Neural cell (in vitro differentiated cells): ENCODE results near the gene SLC28A1. TPM values are rescaled to one million over a fixed set of nuclear protein-coding genes. Genes with fewer than 3 reads are reported as not detected.
"Not testable (repeated sequence)": the region's sequence is repeated elsewhere in the genome, so short reads cannot be mapped to it uniquely, and the experiment has no call there.

Experiments used
- H2AFZ ChIP-seq: fragments of 200-600, 300-800 bp; sonication (generic), shearing (Covaris generic); 2 replicates; pipeline ENCODE4 v1.6.0; 2014; ENCODE audit warnings: low read depth, mild to moderate bottlenecking, antibody characterized with exemption, low read length, moderate library complexity
- H3F3A ChIP-seq: fragments of 200-600 bp; shearing (Covaris generic); 2 replicates; pipeline ENCODE4 v1.6.1; 2016; ENCODE audit warnings: mild to moderate bottlenecking, moderate library complexity, mixed read lengths, antibody characterized with exemption, low read length; ENCODE audit not compliant: insufficient read depth, poor library complexity, severe bottlenecking
- H3K27ac ChIP-seq: fragments of 200-600, 300-800 bp; sonication (generic), shearing (Covaris generic); 2 replicates; pipeline ENCODE4 v1.5.1; 2014; ENCODE audit warnings: mild to moderate bottlenecking, low read length, moderate library complexity
- H3K27me3 ChIP-seq: fragments of 300-800, 200-600 bp; sonication (generic), shearing (Covaris generic); 2 replicates; pipeline ENCODE4 v1.6.0; 2014; ENCODE audit warnings: mild to moderate bottlenecking, low read depth, low read length, moderate library complexity; ENCODE audit not compliant: insufficient read depth
- H3K36me3 ChIP-seq: fragments of 300-800, 200-600 bp; sonication (generic), shearing (Covaris generic); 2 replicates; pipeline ENCODE4 v1.5.1; 2014; ENCODE audit warnings: mild to moderate bottlenecking, antibody characterized with exemption, low read length, moderate library complexity; ENCODE audit not compliant: insufficient read depth
- H3K4me2 ChIP-seq: fragments of 300-800, 200-600 bp; sonication (generic), shearing (Covaris generic); 2 replicates; pipeline ENCODE4 v1.6.0; 2014; ENCODE audit warnings: mild to moderate bottlenecking, low read length
- H3K4me3 ChIP-seq: fragments of 300-800, 200-600 bp; sonication (generic), shearing (Covaris generic); 2 replicates; pipeline ENCODE4 v1.5.1; 2014; ENCODE audit warnings: mild to moderate bottlenecking, low read length, moderate library complexity
- H3K79me2 ChIP-seq: fragments of 200-600 bp; shearing (Covaris generic); replicated peaks from 2 replicates; pipeline ENCODE4 v1.6.0; 2014; ENCODE audit warnings: mild to moderate bottlenecking, low read length, moderate library complexity; ENCODE audit not compliant: insufficient read depth
- H3K9ac ChIP-seq: fragments of 300-800, 200-600 bp; sonication (generic), shearing (Covaris generic); 2 replicates; pipeline ENCODE4 v1.6.1; 2016; ENCODE audit warnings: mild to moderate bottlenecking, low read length, mixed read lengths
- H3K9me2 ChIP-seq: fragments of 200-600 bp; shearing (Covaris generic); 2 replicates; pipeline ENCODE4 v1.6.1; 2016; ENCODE audit warnings: mild to moderate bottlenecking, low read length, mixed read lengths; ENCODE audit not compliant: insufficient read depth
- H3K9me3 ChIP-seq: fragments of 200-600, 300-800 bp; sonication (generic), shearing (Covaris generic); 2 replicates; pipeline ENCODE4 v1.6.1; 2016; ENCODE audit warnings: mild to moderate bottlenecking, mixed run types, low read length, moderate library complexity, mixed read lengths
- H4K20me1 ChIP-seq: fragments of 200-600 bp; shearing (Covaris generic); 2 replicates; pipeline ENCODE4 v1.6.1; 2016; ENCODE audit warnings: mild to moderate bottlenecking, mixed run types; ENCODE audit not compliant: insufficient read depth
- CTCF ChIP-seq: fragments of 450-650 bp; IDR thresholded peaks from 2 replicates; pipeline ENCODE4 v1.5.1; 2014; ENCODE audit warnings: antibody characterized with exemption, mild to moderate bottlenecking, moderate library complexity; ENCODE audit not compliant: poor library complexity, severe bottlenecking
- EP300 ChIP-seq: fragments of 450-650 bp; conservative IDR thresholded peaks from 2 replicates; pipeline ENCODE4 v1.6.1; 2014; ENCODE audit warnings: antibody characterized with exemption, mild to moderate bottlenecking, moderate library complexity; ENCODE audit not compliant: poor library complexity, severe bottlenecking
- EZH2 ChIP-seq: fragments of 200-600, 300-800 bp; shearing (Covaris generic), sonication (generic); IDR thresholded peaks from 2 replicates; pipeline ENCODE4 v1.6.1; 2014; ENCODE audit warnings: antibody characterized with exemption, low read length, borderline replicate concordance, mild to moderate bottlenecking; ENCODE audit not compliant: insufficient read depth, poor library complexity, severe bottlenecking
- REST ChIP-seq: IDR thresholded peaks from 2 replicates; pipeline ENCODE4 v1.6.1; 2012; ENCODE audit warnings: borderline replicate concordance
- SMC3 ChIP-seq: fragments of 450-650 bp; conservative IDR thresholded peaks from 2 replicates; pipeline ENCODE4 v1.6.1; 2014; ENCODE audit warnings: antibody characterized with exemption, mild to moderate bottlenecking, moderate library complexity; ENCODE audit not compliant: poor library complexity
- polyA plus RNA-seq: library from polyadenylated mRNA; depleted of rRNA; stranded (reverse); fragments of >200 nt; gene quantifications from 2 replicates; pipeline ENCODE4 v1.2.3, GENCODE V29; 2014

The SLC28A1 gene
- polyA plus RNA-seq, 1 donor from 2014 or later, result not detected

- H3K9me2 ChIP-seq, result no peaks in the 10 kb centered on the region
- H3K4me2 ChIP-seq, result no peak overlapping the region
- no peaks in the 10 kb centered on the region for H3K9me3 ChIP-seq
- no peak overlapping the region for H3K9ac ChIP-seq
- no peaks in the 10 kb centered on the region for H4K20me1 ChIP-seq
- no peaks in the 10 kb centered on the region for H3K36me3 ChIP-seq
- H3K79me2 ChIP-seq, result no peaks in the 10 kb centered on the region
- H2AFZ ChIP-seq, result no peak overlapping the region
- no peak overlapping the region for H3K4me3 ChIP-seq
- H3F3A ChIP-seq, result no peaks in the 10 kb centered on the region
- no peak for TF ChIP-seq SMC3
- TF ChIP-seq EP300, result no peak
- no peak for TF ChIP-seq EZH2
- H3K27me3 ChIP-seq, result no peaks in the 10 kb centered on the region
- no peak overlapping the region for H3K27ac ChIP-seq
Observed at GRCh38 chr15:84874981-84875699, 9.3 kb upstream of the SLC28A1 start.

- Histone ChIP-seq H3K4me2 (no peak overlapping the region), H3K9me3 (no peaks in the 10 kb centered on the region), H3K36me3 (no peaks in the 10 kb centered on the region), H2AFZ (no peak overlapping the region), H3F3A (no peaks in the 10 kb centered on the region), H3K27me3 (no peaks in the 10 kb centered on the region), H3K79me2 (no peaks in the 10 kb centered on the region), H3K4me3 (no peak overlapping the region), H4K20me1 (no peaks in the 10 kb centered on the region), H3K27ac (no peak overlapping the region), H3K9me2 (no peaks in the 10 kb centered on the region), H3K9ac (no peak overlapping the region)
- no peak for TF ChIP-seq REST
- no peak for TF ChIP-seq EP300
- TF ChIP-seq SMC3, result no peak
Observed at GRCh38 chr15:84876269-84876668, 8.2 kb upstream of the SLC28A1 start.

GRCh38 chr15:84877701-84878100, 6.8 kb upstream of the SLC28A1 start:
- not testable (repeated sequence) for H4K20me1 ChIP-seq, H3K4me3 ChIP-seq, H3K4me2 ChIP-seq, H3K79me2 ChIP-seq, H3K27me3 ChIP-seq, H3K36me3 ChIP-seq, H3K9me2 ChIP-seq, H3F3A ChIP-seq, H3K9me3 ChIP-seq, H3K27ac ChIP-seq, H3K9ac ChIP-seq, H2AFZ ChIP-seq

- no peaks in the 10 kb centered on the region for H3K9me3 ChIP-seq
- no peaks in the 10 kb centered on the region for H4K20me1 ChIP-seq
- TF ChIP-seq EP300, result no peak
- peak; percentile 11 for TF ChIP-seq CTCF
- no peak overlapping the region for H3K4me2 ChIP-seq
- no peaks in the 10 kb centered on the region for H3K79me2 ChIP-seq
- H3K27me3 ChIP-seq, result no peaks in the 10 kb centered on the region
- no peak overlapping the region for H3K9ac ChIP-seq
- H3K36me3 ChIP-seq, result no peaks in the 10 kb centered on the region
- H2AFZ ChIP-seq, result no peak overlapping the region
- H3K9me2 ChIP-seq, result no peaks in the 10 kb centered on the region
- no peak overlapping the region for H3K4me3 ChIP-seq
- no peaks in the 10 kb centered on the region for H3F3A ChIP-seq
- H3K27ac ChIP-seq, result no peak overlapping the region
Observed at GRCh38 chr15:84878504-84878903, 6.0 kb upstream of the SLC28A1 start.
